Measurements from ENCODE around the gene LYZL1.

- TF ChIP-seq, protein P1, sequence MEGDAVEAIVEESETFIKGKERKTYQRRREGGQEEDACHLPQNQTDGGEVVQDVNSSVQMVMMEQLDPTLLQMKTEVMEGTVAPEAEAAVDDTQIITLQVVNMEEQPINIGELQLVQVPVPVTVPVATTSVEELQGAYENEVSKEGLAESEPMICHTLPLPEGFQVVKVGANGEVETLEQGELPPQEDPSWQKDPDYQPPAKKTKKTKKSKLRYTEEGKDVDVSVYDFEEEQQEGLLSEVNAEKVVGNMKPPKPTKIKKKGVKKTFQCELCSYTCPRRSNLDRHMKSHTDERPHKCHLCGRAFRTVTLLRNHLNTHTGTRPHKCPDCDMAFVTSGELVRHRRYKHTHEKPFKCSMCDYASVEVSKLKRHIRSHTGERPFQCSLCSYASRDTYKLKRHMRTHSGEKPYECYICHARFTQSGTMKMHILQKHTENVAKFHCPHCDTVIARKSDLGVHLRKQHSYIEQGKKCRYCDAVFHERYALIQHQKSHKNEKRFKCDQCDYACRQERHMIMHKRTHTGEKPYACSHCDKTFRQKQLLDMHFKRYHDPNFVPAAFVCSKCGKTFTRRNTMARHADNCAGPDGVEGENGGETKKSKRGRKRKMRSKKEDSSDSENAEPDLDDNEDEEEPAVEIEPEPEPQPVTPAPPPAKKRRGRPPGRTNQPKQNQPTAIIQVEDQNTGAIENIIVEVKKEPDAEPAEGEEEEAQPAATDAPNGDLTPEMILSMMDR (IDR thresholded peaks at IDR 0.05) = no peak
- no peak for TF ChIP-seq POLR2A (IDR thresholded peaks at IDR 0.05)
- no peak for TF ChIP-seq EP300 (IDR thresholded peaks at IDR 0.05)
These were observed 12.6 kb downstream of the LYZL1 start for GRCh38 chr10:29301359-29301910.
